ENCODE measurements around the gene MYO5B.

The MYO5B gene

DNA sequence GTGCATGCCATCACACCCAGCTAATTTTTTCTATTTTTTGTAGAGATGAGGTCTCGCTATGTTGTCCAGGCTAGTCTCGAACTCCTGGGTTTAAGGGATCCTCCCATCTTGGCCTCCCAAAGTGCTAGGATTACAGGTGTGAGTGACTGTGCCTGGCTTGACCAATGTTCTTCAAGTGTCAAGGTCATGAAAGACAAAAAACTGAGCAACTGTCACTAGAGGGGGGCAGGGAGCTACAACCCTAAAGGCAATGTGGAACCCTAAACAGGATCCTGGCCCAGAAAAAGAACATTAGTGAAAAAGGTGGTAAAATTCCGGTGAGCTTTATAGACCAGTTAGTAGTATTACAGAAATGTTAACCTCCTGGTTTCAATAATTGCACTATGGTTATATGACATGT, 7.3 kb downstream of the MYO5B start:
- no peak for DNase-seq

DNA sequence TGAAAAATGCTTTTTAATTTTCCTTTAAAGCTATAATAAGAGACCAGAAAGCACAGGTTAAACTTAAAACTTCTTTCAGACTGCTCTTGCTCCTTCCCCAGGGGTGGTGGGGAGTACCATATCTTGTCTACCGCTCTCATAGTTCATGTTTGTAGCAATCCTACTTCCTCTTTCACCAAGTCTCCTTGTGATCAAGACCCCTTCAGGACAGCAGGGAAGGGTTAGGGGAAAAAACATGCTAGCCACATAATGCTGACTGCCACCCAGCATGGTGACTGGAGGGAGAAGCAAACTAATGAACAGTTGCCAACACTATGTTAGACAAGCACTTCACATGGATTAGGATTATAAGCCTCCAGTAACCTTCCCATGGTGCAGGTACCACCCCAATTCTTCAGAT, 8.6 kb downstream of the MYO5B start:
- no peak for DNase-seq

DNA sequence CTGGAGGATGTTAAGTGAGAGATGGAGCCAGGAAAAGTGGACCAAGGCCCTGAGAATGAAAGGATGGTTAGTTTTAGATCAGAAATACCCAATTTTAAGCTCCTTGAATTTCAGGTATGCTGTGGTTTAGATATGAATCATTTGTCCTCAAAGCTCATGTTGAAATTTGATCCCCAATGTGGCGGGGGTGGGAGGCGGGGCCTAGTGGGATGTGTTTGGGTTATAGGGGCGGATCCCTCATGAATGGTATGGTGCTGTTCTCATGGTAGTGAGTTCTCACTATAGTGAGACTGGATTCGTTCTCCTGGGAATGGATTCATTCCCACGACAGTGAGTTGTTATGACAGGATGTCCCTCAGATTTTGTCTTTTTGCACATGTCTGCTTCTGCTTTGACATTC, 11.4 kb downstream of the MYO5B start:
- no peak for DNase-seq

DNA sequence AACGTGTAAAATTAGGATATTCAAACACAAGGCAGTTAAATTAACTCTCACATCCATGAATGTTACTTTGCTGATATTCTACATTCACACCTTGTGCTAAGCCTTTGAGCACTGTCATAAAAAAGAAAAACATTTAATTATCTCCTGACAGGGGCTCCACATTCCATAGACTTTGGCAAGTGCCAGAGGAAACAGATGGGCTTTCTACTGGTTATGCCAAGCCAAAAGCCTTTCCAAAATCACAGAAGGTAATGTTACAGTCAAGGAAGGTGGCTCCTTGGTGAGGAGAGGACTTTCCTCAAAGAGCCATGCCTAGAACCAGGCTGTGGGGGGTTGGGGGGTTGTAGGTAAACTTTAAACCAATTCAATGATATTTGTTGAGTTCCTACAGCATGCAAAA, 12.4 kb downstream of the MYO5B start:
- no peak for DNase-seq

DNA sequence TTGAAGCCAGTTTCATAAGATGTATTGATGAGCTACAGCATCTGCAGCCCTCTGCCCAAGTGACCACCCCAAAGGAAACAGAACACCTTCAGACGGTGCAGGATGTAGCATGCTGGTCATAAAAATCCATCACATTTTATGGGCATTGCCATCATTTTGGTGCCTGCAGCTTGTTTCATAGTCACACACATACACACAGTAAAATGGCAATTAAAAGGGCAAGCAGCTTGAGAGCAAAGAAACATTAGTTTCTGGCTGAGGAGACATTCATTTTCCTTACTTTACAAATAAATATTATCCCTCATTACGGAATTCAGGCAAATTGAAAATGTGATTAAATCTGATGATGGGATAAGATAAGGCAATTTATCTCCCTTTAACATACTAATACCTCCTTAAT, 13.4 kb downstream of the MYO5B start:
- DNase-seq, result no peak

DNA sequence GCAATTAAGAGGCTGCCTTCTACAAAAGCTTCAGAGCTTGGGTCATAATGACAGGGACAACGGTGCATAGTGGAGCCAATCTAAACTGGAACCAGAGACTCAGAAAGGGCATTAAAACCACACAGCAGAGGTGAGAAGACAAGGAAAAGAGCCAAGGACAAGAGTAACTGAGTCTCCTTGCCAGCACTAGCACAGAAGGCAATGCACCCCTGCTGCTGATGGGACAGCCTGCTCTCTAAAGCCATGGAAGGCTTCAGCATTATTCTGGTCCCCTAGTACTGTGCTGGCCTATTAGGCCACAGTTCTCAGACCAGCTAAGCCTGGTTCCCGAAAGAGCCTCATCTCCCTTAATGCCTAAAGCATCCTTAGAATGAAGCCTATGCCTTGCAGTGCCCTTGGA, 15.5 kb downstream of the MYO5B start:
- no peak for DNase-seq

DNA sequence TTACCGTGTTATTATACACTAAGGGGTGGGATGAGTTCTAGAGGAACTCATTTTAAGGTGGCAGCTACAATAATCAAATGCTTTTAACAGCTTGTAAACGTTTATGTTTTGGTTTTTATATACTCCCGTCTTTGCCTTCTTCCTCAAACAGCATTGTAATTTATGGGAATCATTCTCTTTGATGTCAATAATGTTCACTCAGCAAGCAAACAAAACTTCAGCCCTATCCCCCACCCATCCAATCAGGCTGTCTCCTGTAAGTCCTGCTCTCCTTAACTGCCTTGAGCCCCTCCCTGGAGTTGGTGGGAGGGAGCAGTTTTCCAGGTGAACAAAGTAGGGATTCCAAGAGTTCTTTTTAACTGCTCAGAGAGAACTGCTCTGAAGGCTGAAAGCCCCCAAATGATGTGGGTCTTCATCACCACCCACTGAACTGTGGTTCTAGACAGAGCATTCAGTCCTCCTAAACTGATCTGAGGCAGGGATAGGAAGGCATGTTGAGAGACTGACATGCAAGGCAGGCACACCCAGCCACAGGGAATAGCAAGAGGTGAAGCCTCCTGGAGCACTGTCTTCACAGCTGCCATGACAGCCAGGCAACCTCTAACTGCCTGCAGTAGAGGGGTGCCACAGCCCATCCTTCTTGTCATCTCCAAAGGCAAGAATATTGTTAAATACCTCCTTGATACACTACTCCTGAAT, 17.5 kb downstream of the MYO5B start:
- DNase-seq, result no peak

DNA sequence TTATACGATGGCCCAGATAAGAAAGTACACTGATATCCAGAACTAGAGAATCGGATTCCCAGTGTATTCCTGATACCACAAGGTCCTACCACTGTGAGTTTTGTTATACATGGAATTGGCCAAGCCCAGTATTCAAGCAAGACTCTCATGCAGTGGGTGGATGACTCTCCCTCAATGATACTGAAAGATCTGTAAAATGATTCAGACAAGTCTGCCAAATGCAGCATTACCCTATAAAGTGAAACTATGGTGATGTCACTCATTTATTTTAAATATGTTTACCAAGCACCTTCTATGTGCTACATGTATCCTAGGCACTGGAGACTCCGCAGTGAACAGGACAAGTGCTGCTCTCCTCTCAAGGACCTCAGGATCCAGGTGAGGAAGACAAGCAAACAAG, 22.6 kb downstream of the MYO5B start:
- DNase-seq, result no peak

DNA sequence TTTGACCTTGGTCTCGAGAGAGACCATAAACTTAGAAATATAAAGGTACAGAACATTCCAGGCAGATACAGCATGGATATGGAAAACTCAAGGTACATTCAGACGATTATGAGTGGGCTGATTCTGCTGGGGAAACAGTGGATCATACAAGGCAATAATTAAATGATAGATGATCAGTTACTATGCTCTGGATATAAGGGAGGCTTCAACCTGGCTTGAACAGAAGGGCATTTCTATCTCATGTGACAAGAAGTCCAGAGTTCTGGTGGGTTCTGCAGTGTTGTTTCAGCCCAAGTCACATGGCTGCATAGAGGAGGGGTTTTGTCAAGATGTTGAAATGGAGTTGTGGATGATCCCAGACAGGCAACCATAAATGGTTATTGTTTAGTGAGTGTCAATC, 23.5 kb downstream of the MYO5B start:
- no peak for DNase-seq

DNA sequence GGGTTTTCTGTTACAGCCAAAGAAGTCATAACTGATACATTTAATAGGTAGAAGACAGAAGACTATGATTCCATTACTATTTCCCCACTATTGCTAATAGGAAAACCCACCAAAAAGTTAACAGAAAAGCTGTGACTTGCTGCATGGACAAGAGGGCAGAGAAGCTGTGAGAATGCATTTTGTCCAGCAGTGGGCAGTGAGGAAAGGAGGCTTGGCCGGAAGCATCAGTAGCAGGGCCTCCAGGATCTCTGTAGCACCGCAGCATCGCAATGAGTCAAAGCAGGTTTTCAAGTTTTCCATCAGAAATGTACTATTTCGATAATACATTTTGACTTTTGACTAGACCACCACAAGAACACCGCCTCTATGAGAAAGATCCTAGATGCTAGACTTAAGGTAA, 24.9 kb downstream of the MYO5B start:
- no peak for DNase-seq

DNA sequence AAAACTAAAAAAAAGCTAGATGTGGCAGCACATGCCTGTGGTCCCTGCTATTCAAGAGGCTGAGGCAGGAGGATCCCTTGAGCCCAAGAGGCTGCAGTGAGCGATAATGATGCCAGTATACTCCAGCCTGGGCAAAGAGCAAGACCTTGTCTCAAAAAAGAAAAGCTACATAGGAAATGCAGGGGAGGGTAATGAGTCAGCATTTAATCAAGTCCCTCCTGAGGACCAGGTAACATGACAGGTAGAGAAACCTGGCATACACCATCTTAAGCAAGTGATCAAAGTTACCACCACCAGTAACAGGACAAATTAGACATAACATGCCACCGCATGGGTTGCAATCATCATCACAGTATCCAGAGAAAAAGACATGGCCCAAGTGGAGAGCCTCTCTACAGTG, 25.8 kb downstream of the MYO5B start:
- no peak for DNase-seq

DNA sequence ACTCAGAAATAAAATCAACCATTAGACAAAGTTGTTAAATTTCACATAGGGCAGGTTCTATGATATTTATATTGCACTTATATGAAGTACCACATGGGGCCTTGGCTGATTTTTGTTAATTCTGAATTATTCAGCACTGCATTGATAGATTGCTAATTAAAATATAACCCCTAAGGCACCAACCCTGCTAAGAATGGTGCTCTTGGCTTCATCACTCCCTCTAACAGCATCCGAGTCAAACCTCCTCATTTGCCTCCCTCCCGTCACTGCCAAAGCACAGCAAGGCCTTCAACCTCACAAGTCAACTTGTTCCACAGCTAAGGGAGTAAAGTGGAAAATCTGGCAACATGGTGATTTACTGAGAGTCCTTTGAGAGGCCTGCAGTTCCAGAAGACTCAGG, 27.0 kb downstream of the MYO5B start:
- no peak for DNase-seq

DNA sequence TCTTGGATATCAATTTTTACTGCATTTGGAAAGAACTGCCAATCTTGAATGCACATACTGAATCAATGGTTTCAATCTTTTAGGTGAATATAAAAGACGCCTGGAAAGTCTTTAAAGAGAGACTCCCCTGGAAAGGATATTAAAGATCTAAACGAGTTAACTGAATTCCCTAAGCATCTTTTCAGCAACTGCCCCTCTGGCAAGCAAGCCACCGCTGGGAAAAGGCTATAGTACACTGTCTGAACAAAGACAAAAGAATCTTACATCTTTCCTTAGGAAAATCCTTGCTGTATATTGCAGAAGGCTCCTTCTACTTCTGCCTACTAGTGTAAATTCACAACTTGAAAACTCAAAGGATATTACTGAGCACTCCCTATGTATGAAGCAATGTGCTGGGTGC, 28.0 kb downstream of the MYO5B start:
- no peak for DNase-seq

DNA sequence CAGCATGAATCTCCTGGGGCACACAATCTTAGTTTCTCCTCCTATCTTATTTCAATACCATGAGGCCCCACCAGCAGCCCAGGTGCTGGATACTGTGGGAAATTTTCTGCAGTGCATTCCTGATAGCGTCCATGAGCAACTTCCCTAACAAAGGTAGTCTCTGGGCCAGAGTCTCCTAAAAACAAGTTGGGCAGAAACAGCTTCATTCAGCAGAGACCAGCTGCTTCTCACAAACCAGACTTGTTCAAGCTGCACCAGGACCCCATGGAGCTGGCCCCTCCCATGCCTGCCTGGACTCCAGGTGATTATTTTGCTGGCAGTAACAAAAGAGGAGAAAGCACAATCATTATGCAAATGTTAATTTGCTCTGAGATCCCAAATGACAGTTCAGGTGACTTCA, 31.4 kb downstream of the MYO5B start:
- no peak for DNase-seq

DNA sequence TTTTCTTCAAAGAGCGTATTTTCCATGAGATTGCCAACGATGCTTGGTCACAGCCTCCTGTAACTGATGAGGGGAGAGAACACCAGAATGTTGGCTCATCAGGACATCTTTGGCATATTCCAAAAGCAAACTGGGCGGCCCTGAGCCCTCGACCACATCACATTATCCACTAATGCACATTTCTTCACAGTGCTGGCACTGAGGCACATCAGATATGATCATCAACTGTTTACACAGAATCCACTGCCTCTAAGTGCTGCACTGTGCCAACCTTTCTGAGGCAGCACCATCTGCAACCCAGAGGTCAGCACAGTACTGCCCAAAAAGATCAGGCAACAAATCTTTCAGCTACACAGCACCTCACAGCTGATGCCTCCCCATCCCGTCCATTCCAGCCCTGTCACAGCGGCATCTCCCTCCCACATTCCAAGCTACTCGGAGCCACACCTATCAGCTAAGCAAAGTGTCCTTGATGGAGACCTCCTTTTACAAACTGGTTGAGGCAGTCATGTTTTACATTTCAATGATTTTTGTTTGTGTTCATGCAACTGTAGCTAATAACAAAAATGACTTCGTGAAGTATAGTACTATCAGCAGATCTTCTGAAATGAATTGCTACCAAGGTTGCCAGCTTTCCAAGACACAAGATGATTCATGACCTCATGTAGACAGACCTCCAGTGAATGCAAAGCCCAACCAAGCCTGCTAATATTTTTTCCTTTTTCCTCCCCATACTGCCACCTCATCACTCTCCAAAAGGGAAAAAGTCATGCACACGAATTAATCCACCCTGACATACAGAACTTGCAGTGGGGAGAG, 32.3 kb downstream of the MYO5B start:
- no peak for DNase-seq

DNA sequence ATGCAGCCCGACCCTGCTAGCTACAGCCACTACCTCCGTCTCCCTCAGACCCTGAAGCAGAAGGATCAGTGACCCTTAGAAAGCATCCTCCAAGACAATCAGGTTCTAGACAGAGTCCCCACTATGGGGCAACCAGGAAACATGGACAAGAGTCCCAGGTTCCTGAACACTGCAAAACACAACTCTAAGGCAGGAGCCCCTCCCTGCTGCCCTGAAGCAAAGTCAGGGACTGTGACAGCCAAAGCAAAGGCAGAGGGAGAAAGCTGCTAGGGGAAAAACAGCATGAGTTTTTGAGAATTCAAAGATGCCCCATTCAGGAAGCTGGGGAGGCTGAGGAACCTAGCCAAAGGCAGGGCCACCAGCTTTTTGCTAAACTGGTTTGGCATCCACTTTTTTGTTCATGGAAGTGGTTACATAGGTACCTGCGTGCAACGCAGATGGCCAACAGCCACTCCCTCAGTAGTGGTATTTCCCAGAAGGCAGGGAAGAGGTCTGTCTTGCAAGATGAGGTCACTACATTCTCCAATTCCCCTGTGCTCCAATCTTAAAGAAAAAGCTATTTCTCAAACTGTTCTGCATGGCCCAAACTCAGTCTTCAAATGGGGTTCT, 33.2 kb downstream of the MYO5B start:
- no peak for DNase-seq

DNA sequence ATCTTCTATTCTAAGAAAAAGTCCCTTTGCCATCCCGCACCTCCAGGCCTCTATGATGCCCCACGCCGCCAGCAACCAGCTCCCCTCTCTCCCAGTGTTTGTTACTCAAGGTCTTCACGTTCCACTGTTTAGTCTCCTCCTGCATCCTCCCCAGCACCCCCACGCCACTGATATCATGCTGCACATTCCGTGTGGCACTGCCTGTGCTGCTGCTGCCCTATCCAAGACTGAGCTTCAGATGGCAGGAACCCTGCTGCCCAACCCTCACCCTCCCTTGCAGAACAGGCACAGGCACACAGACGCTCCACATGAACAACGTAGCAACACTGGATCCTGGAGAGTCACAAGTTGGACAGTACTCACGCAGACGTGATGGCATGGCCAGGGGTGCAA, 35.3 kb downstream of the MYO5B start:
- no peak for DNase-seq

DNA sequence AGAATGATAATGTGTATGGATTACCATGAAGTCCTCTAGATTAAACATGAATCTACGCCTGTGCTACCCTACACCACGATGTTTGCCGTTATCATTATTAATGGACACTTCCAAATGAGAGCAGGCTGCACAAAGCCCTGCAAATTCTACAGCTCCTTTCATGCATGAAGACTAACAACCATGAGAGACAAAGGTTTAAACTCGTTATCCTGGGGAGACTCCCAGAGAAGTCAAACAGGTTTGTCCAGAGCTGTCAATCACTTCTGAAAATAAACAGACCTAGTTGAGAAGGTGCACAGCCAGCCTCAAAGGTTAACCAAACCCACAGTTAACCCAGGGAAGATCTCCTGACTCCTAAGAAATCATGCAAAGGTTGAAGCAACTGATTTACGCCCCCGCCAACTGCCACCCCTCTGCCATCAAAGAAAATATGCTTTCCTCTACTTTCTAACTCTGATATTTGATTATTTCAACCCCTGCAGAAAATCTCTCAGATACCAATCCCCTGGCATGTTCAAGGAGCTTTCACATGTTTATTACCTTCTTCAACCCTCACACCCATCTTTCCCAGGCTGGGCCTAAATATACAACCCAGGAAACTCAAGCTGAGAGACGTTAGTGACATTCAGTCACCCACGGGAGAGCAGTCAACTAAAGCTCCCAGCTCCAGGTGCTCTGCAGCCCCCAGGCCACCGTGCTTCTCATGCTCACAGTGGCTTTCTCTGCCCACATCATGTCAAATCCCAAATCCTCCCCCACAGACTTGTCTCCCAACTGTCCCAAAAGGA, 35.9 kb downstream of the MYO5B start:
- no peak for DNase-seq

DNA sequence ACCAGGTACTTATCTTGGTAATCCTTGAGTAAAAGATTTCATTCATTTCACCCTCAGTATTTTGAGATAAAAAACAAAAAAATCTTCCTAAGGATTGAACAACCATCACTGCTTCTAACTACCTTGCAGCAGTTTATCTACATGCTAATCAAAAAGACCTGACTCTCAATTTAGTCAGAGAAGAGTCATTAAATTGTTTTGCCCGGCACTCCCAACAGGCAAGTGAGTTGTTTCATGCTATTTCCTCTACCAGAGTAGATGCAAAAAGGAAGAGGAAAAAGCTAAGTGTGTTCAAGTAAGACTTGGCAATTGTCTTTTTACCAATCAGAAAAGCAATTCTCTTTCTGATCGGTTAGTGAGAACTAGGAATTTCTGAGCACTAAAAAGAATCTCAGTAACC, 39.5 kb downstream of the MYO5B start:
- DNase-seq, result no peak

DNA sequence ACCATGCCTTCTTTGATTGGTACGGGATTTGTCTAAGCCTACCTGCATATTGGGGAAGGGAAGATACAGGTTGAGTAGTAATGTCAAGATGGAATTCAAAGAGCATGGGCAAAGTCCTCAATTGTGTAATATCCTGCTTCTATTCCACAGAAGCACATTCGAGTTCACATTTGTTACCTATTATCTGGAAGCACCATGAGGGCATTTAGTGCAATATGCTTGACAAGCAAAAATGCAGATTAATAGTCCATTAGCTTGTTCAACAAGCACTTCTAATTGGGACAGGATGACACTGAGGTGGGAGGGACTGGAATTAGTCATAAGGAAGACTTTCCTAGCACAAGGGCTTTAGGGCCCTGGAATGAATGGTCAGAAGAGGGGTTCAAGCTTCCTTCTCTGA, 40.5 kb downstream of the MYO5B start:
- no peak for DNase-seq

DNA sequence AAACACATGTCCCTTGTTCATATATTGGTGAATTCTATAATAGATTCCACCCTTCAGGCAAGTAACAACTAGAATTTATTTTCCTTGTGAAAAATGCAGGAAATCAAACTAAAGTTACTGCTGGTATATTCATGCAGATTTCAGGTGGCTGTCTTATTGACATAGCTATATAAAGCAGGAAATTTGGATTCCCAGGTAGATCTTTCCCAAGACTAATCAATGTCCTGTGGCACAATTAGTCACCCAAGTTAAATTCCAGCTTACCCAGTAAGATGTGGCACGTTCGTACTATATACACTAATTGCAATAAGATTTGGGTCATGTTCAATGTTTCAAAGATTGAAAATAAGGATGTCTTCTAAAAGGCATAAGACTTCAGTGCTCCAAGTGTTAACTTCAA, 42.0 kb downstream of the MYO5B start:
- no peak for DNase-seq

DNA sequence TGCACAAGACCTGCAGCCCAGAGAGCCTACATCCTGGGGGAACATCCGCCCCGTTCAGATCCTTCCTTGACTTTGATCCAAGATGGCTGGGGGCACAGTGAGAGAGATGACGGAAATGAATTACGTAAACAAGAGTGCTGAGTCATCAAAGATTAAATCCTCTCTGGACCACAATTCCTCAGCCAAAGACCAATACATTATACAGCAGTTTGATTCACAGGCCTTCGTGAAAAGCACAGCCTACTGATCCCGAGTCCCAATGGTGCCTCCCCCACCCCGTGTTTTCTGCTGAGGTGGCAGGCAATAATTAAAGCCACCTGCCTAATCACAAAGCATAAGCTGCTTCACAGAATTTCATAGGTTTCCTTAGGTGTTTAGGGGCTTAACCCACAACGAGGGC, 43.0 kb downstream of the MYO5B start:
- DNase-seq, result no peak

DNA sequence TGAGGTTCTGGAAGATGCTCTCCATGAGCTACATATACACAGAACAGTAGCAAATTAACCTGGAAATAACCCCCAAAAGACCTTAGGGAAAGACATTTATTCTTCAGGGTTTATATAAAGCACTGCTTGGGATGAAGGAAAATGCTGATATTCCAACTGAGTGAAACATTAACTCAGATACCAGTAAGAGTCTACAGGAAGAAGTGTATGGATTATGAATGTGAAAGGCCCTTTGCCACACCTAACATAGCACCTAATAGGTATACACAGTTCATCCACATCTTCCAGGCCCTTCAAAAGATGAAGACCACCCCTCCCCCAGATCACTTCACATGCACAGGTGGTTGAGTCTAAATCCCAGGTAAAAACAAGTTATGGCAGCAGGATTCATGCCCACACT, 50.4 kb downstream of the MYO5B start:
- no peak for DNase-seq

DNA sequence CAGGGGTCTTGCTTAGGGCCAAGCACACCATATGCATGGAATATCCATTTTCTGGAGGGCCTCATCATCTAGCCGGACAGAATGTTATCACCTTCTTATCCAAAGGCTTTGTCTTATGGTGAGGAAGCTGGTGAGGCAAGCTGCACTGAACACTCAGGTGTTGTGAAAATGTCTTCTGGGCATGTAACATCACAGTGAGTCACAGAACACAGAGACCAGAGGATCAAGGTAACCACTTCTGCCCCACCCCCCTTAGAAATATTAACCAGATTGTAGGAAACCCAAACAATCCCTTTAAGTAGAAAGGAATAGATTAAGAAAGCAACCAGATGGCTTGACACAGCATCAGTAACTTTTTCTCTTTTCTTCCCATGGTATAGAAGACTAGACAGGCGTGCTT, 51.1 kb downstream of the MYO5B start:
- no peak for DNase-seq
